MM.1S (cell line): Measurements from ENCODE around the gene MYL5.
"Not testable (repeated sequence)": the region's sequence is repeated elsewhere in the genome, so short reads cannot be mapped to it uniquely, and the experiment has no call there.

Source experiments
- DNase-seq: peaks from one replicate; pipeline ENCODE4 v3.0.0-alpha.2; 2015
- H2AFZ ChIP-seq: fragments of 300-600 bp; sonication (generic); 2 replicates; pipeline ENCODE4 v1.6.0; 2016; ENCODE audit warnings: antibody characterized with exemption, low read length
- H3F3A ChIP-seq: fragments of 300-600 bp; sonication (generic); 2 replicates; pipeline ENCODE4 v1.6.1; 2016; ENCODE audit warnings: mild to moderate bottlenecking, antibody characterized with exemption, low read length, moderate library complexity, mixed read lengths; ENCODE audit not compliant: insufficient read depth
- H3K27ac ChIP-seq: fragments of 300-600 bp; sonication (generic); 2 replicates; pipeline ENCODE4 v1.5.1; 2016; ENCODE audit warnings: mild to moderate bottlenecking, low read length
- H3K27me3 ChIP-seq: fragments of 300-600 bp; sonication (generic); replicated peaks from 2 replicates; pipeline ENCODE4 v1.6.0; 2016; ENCODE audit warnings: low read length; ENCODE audit not compliant: insufficient read depth
- H3K36me3 ChIP-seq: fragments of 300-600 bp; sonication (generic); replicated peaks from 2 replicates; pipeline ENCODE4 v1.6.1; 2016; ENCODE audit warnings: mild to moderate bottlenecking, low read length, mixed read lengths; ENCODE audit not compliant: insufficient read depth
- H3K4me1 ChIP-seq: fragments of 300-600 bp; sonication (generic); 2 replicates; pipeline ENCODE4 v1.6.1; 2016; ENCODE audit warnings: low read length, mixed read lengths
- H3K4me2 ChIP-seq: fragments of 300-600 bp; sonication (generic); 2 replicates; pipeline ENCODE4 v1.6.0; 2016; ENCODE audit warnings: low read depth, low read length
- H3K4me3 ChIP-seq: fragments of 300-600 bp; sonication (generic); 2 replicates; pipeline ENCODE4 v1.5.1; 2016; ENCODE audit warnings: low read length, mixed read lengths
- H3K79me2 ChIP-seq: fragments of 300-600 bp; sonication (generic); 2 replicates; pipeline ENCODE4 v1.6.1; 2016; ENCODE audit warnings: mixed run types, low read length, mixed read lengths
- H3K9ac ChIP-seq: fragments of 300-600 bp; sonication (generic); 2 replicates; pipeline ENCODE4 v1.6.1; 2016; ENCODE audit warnings: low read length, mixed read lengths
- H3K9me2 ChIP-seq: fragments of 300-600 bp; sonication (generic); replicated peaks from 2 replicates; pipeline ENCODE4 v1.6.1; 2016; ENCODE audit warnings: mild to moderate bottlenecking, low read length, mixed read lengths; ENCODE audit not compliant: insufficient read depth
- H3K9me3 ChIP-seq: fragments of 300-600 bp; sonication (generic); replicated peaks from 2 replicates; pipeline ENCODE4 v1.6.1; 2016; ENCODE audit warnings: mild to moderate bottlenecking, low read length, mixed read lengths; ENCODE audit not compliant: insufficient read depth
- H4K20me1 ChIP-seq: fragments of 300-600 bp; sonication (generic); 2 replicates; pipeline ENCODE4 v1.6.1; 2016; ENCODE audit warnings: mild to moderate bottlenecking, low read length, moderate library complexity, mixed read lengths; ENCODE audit not compliant: insufficient read depth
- EZH2 ChIP-seq: fragments of 300-600 bp; sonication (generic); optimal IDR thresholded peaks from 2 replicates; pipeline ENCODE3; 2017; ENCODE audit warnings: low read depth, mild to moderate bottlenecking, antibody characterized with exemption, low read length, mixed read lengths
- EZH2phosphoT487 ChIP-seq: fragments of 300-600 bp; sonication (generic); IDR thresholded peaks from 2 replicates; pipeline ENCODE4 v1.6.1; 2018; ENCODE audit warnings: antibody characterized with exemption, low read length
- TF ChIP-seq, protein P1 (sequence below): fragments of 300-600 bp; sonication (generic); IDR thresholded peaks from 2 replicates; pipeline ENCODE4 v1.5.1; 2016; ENCODE audit warnings: antibody characterized with exemption, low read length, mixed read lengths

Gene MYL5

DNA sequence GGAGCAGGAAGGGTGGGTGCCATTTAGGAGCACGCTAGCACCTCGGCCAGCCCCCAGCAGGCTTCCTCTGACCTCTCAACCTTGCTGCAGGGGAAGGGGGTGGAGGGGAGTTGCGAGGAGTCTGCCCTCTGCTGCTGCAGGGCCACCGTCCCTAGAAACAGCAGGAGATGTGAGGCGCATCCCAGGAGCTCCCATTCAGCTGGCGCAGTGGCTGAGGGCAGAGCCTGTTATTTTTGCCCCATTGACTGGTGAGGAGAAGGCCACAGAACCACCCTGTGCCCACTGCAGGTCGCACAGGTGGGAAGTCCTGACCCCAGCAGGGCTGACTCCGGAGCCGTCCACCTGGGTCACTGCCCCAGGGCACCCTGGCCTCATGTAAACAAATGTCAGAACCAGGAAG lies 40.9 kb upstream of the MYL5 start:
- Histone ChIP-seq H3K4me2 (no peak overlapping the region), H3K79me2 (no peaks in the 10 kb centered on the region), H3F3A (no peaks in the 10 kb centered on the region), H3K4me3 (no peak overlapping the region), H2AFZ (no peak overlapping the region), H3K36me3 (no peaks in the 10 kb centered on the region), H4K20me1 (no peaks in the 10 kb centered on the region), H3K4me1 (no peaks in the 10 kb centered on the region), H3K9me3 (no peaks in the 10 kb centered on the region), H3K27me3 (no peaks in the 10 kb centered on the region), H3K9ac (no peak overlapping the region), H3K9me2 (no peaks in the 10 kb centered on the region), H3K27ac (no peak overlapping the region)
- TF ChIP-seq EZH2phosphoT487 (no peak), EZH2 (no peak)
- TF ChIP-seq, protein P1, sequence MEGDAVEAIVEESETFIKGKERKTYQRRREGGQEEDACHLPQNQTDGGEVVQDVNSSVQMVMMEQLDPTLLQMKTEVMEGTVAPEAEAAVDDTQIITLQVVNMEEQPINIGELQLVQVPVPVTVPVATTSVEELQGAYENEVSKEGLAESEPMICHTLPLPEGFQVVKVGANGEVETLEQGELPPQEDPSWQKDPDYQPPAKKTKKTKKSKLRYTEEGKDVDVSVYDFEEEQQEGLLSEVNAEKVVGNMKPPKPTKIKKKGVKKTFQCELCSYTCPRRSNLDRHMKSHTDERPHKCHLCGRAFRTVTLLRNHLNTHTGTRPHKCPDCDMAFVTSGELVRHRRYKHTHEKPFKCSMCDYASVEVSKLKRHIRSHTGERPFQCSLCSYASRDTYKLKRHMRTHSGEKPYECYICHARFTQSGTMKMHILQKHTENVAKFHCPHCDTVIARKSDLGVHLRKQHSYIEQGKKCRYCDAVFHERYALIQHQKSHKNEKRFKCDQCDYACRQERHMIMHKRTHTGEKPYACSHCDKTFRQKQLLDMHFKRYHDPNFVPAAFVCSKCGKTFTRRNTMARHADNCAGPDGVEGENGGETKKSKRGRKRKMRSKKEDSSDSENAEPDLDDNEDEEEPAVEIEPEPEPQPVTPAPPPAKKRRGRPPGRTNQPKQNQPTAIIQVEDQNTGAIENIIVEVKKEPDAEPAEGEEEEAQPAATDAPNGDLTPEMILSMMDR, result no peak
- no peak for DNase-seq

DNA sequence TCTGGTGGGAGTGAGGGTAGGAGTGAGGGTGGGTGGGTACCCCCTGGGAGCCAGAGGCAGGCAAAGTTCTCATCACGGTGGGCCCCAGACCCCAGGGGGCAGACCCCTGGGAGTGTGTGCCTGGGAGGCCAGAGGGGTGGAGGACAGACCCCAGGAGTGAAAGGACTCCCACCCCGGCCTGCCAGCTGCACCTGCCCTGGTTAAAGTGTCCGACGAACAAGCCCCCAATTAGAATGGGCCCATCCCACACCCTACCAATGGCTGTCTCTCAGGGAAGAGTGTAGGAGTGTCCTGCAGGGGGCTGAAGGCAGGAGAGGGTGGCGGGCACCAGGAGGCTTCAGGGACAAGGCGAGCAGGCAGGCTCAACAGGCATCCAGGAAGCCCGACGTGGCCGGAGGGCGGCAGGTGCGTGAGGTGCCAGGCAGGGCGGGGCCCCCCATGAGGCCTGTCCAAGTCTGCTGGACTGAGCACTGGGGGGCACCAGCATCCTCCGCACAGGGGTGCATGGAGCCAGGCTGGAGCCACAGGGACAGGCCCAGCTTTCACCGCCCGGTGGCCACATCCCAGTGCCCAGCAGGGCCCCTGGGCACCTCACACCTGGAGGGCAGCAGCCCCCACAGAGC lies 40.3 kb upstream of the MYL5 start:
- no peak for TF ChIP-seq EZH2phosphoT487
- TF ChIP-seq, protein P1, result no peak
- TF ChIP-seq EZH2, result no peak
- Histone ChIP-seq H3K9ac (no peak overlapping the region), H3K4me3 (no peak overlapping the region), H3F3A (no peaks in the 10 kb centered on the region), H4K20me1 (no peaks in the 10 kb centered on the region), H3K4me1 (no peaks in the 10 kb centered on the region), H3K9me3 (no peaks in the 10 kb centered on the region), H3K27me3 (no peaks in the 10 kb centered on the region), H3K27ac (no peak overlapping the region), H2AFZ (no peak overlapping the region), H3K79me2 (no peaks in the 10 kb centered on the region), H3K9me2 (no peaks in the 10 kb centered on the region), H3K4me2 (no peak overlapping the region), H3K36me3 (no peaks in the 10 kb centered on the region)
- no peak for DNase-seq

DNA sequence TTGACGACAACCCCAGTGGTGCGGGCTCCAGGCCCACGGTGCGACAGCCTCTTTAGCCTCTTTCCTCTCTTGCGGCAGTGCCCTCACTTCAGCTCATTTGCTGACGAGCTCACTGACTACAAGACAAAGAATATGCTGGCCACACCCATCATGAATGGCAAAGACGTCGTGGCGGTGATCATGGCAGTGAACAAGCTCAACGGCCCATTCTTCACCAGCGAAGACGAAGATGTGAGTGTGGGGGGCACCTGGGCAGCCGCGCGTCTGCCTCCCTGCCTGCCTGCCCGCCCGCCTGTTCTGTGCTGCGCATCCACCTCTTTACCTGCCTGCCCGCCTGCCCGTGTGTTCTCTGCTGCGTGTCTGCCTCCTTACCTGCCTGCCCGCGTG lies 39.8 kb upstream of the MYL5 start:
- H3K4me1 ChIP-seq, result no peaks in the 10 kb centered on the region
- no peaks in the 10 kb centered on the region for H3K79me2 ChIP-seq
- H3F3A ChIP-seq, result no peaks in the 10 kb centered on the region
- H3K9me3 ChIP-seq, result no peaks in the 10 kb centered on the region
- H3K4me2 ChIP-seq, result no peak overlapping the region
- no peak overlapping the region for H3K9ac ChIP-seq
- no peak overlapping the region for H3K4me3 ChIP-seq
- no peak overlapping the region for H2AFZ ChIP-seq
- H4K20me1 ChIP-seq, result no peaks in the 10 kb centered on the region
- no peaks in the 10 kb centered on the region for H3K27me3 ChIP-seq
- no peaks in the 10 kb centered on the region for H3K36me3 ChIP-seq
- no peaks in the 10 kb centered on the region for H3K9me2 ChIP-seq
- no peak for TF ChIP-seq EZH2
- no peak overlapping the region for H3K27ac ChIP-seq
- no peak for DNase-seq

DNA sequence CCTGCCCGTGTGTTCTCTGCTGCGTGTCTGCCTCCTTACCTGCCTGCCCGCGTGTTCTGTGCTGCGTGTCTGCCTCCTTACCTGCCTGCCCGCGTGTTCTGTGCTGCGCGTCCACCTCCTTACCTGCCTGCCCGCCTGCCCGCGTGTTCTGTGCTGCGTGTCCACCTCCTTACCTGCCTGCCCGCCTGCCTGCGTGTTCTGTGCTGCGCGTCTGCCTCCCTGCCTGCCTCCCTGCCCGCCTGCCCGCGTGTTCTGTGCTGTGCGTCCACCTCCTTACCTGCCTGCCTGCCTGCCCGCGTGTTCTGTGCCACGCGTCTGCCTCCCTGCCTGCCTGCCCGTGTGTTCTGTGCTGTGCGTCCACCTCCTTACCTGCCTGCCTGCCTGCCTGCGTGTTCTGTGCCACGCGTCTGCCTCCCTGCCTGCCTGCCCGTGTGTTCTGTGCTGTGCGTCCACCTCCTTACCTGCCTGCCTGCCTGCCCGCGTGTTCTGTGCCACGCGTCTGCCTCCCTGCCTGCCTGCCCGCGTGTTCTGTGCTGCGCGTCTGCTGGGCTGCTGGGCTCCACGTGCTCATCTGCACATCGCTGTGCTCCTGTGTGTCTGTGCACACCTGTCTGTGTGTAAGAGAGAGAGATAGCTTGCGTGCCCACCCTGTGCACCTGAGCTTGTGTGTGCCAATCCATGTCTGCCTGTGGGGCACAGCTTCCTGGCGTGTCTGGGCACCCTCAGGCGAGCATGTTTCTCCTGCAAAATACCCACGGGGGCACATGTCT lies 39.1 kb upstream of the MYL5 start:
- not testable (repeated sequence) for H3F3A ChIP-seq, H3K9me3 ChIP-seq, H2AFZ ChIP-seq, H3K9ac ChIP-seq, DNase-seq, H3K4me3 ChIP-seq, H3K4me2 ChIP-seq, H3K27ac ChIP-seq, H3K4me1 ChIP-seq, H3K36me3 ChIP-seq, H3K27me3 ChIP-seq, H3K9me2 ChIP-seq, H4K20me1 ChIP-seq, H3K79me2 ChIP-seq
